HEK293 (cell line): ENCODE data around the gene RIGI.

Experiments used
- CTCF ChIA-PET: fragments of 350-600 bp; formaldehyde crosslinking; extraction: SDS; loops from one replicate; lab custom pipeline; 2021; ENCODE audit warnings: antibody characterized with exemption; lab: Yijun Ruan, JAX
- POLR2A ChIA-PET: fragments of 300-600 bp; formaldehyde crosslinking; extraction: SDS; loops from one replicate; lab custom pipeline; 2020; ENCODE audit warnings: antibody characterized with exemption, inconsistent platforms; lab: Yijun Ruan, JAX
- H3K27ac ChIP-seq: fragments of 200-500 bp; sonication (Bioruptor generic); 2 replicates; pipeline ENCODE4 v1.5.1; 2014; ENCODE audit warnings: low read depth, low read length, control low read depth, inconsistent platforms; ENCODE audit errors: extremely low read depth
- H3K36me3 ChIP-seq, 2 experiments: fragments of 200-500 bp in 1 of 2; sonication (Bioruptor generic) in 1 of 2; 1 replicate in 1 of 2; 2 replicates in 1 of 2; pipeline ENCODE4 v1.5.1; 2014 to 2017; ENCODE audit warnings: inconsistent platforms in 2 of 2, low read length in 2 of 2; ENCODE audit not compliant: control insufficient read depth in 2 of 2, insufficient read depth in 1 of 2
- H3K4me1 ChIP-seq: fragments of 200-500 bp; sonication (Bioruptor generic); 2 replicates; pipeline ENCODE4 v1.5.1; 2014; ENCODE audit warnings: mild to moderate bottlenecking, low read length, inconsistent platforms; ENCODE audit not compliant: control insufficient read depth, insufficient read depth
- H3K4me3 ChIP-seq: 2 replicates; pipeline ENCODE4 v1.5.1; 2011; ENCODE audit warnings: low read depth, mild to moderate bottlenecking, control low read depth, low read length, moderate library complexity
- H3K9me3 ChIP-seq: fragments of 200-500 bp; sonication (Bioruptor generic); 2 replicates; pipeline ENCODE4 v1.5.1; 2014; ENCODE audit warnings: low read depth, low read length, inconsistent platforms; ENCODE audit not compliant: control insufficient read depth, insufficient read depth
- BCL11A ChIP-seq: fragments of 450-650 bp; formaldehyde crosslinking; IDR thresholded peaks from 2 replicates; pipeline ENCODE4 v1.5.1; 2016; ENCODE audit warnings: low read depth, missing biosample characterization, missing genetic modification characterization
- GLI4 ChIP-seq: fragments of 450-650 bp; formaldehyde crosslinking; IDR thresholded peaks from 2 replicates; pipeline ENCODE4 v1.5.1; 2016; ENCODE audit warnings: missing biosample characterization, missing genetic modification characterization
- IKZF3 ChIP-seq: fragments of 450-650 bp; IDR thresholded peaks from 2 replicates; pipeline ENCODE4 v1.5.0; 2018; ENCODE audit warnings: missing biosample characterization, mild to moderate bottlenecking, missing genetic modification characterization, moderate library complexity
- MZF1 ChIP-seq: fragments of 450-650 bp; formaldehyde crosslinking; IDR thresholded peaks from 2 replicates; pipeline ENCODE4 v1.5.1; 2017; ENCODE audit warnings: missing biosample characterization, missing genetic modification characterization, borderline replicate concordance
- RBAK ChIP-seq: fragments of 450-650 bp; formaldehyde crosslinking; IDR thresholded peaks from 2 replicates; pipeline ENCODE4 v1.5.1; 2016; ENCODE audit warnings: missing biosample characterization, missing genetic modification characterization
- SCRT1 ChIP-seq: fragments of 450-650 bp; formaldehyde crosslinking; IDR thresholded peaks from 2 replicates; pipeline ENCODE4 v1.5.1; 2016; ENCODE audit warnings: missing biosample characterization, missing genetic modification characterization, borderline replicate concordance
- SCRT2 ChIP-seq: fragments of 450-650 bp; formaldehyde crosslinking; IDR thresholded peaks from 2 replicates; pipeline ENCODE4 v1.5.1; 2016; ENCODE audit warnings: missing biosample characterization, missing genetic modification characterization
- SP3 ChIP-seq: fragments of 450-650 bp; formaldehyde crosslinking; IDR thresholded peaks from 2 replicates; pipeline ENCODE4 v1.5.1; 2016; ENCODE audit warnings: missing biosample characterization, missing genetic modification characterization
- SP7 ChIP-seq: fragments of 450-650 bp; formaldehyde crosslinking; IDR thresholded peaks from 2 replicates; pipeline ENCODE4 v1.5.1; 2016; ENCODE audit warnings: missing biosample characterization, missing genetic modification characterization
- ZBTB20 ChIP-seq: fragments of 450-650 bp; formaldehyde crosslinking; IDR thresholded peaks from 2 replicates; pipeline ENCODE4 v1.5.1; 2016; ENCODE audit warnings: missing biosample characterization, missing genetic modification characterization
- ZFP69B ChIP-seq: fragments of 450-650 bp; formaldehyde crosslinking; IDR thresholded peaks from 2 replicates; pipeline ENCODE4 v1.5.1; 2016; ENCODE audit warnings: missing biosample characterization, missing genetic modification characterization
- ZNF138 ChIP-seq: fragments of 450-650 bp; formaldehyde crosslinking; IDR thresholded peaks from 2 replicates; pipeline ENCODE4 v1.5.1; 2016; ENCODE audit warnings: missing biosample characterization, missing genetic modification characterization, borderline replicate concordance
- ZNF146 ChIP-seq: fragments of 450-650 bp; formaldehyde crosslinking; IDR thresholded peaks from 2 replicates; pipeline ENCODE4 v1.5.1; 2016; ENCODE audit warnings: missing biosample characterization, missing genetic modification characterization
- ZNF155 ChIP-seq: fragments of 450-650 bp; formaldehyde crosslinking; IDR thresholded peaks from 2 replicates; pipeline ENCODE4 v1.5.1; 2016; ENCODE audit warnings: missing biosample characterization, missing genetic modification characterization
- ZNF174 ChIP-seq: fragments of 450-650 bp; formaldehyde crosslinking; IDR thresholded peaks from 2 replicates; pipeline ENCODE4 v1.5.0; 2017; ENCODE audit warnings: missing biosample characterization, mild to moderate bottlenecking, missing genetic modification characterization
- ZNF184 ChIP-seq: fragments of 450-650 bp; IDR thresholded peaks from 2 replicates; pipeline ENCODE4 v1.5.1; 2018; ENCODE audit warnings: missing biosample characterization, mild to moderate bottlenecking, missing genetic modification characterization
- ZNF350 ChIP-seq: fragments of 450-650 bp; formaldehyde crosslinking; IDR thresholded peaks from 2 replicates; pipeline ENCODE4 v1.5.0; 2017; ENCODE audit warnings: missing biosample characterization, mild to moderate bottlenecking, missing genetic modification characterization
- ZNF423 ChIP-seq: fragments of 450-650 bp; formaldehyde crosslinking; IDR thresholded peaks from 2 replicates; pipeline ENCODE4 v1.5.1; 2016; ENCODE audit warnings: missing biosample characterization, missing genetic modification characterization
- ZNF514 ChIP-seq: fragments of 450-650 bp; formaldehyde crosslinking; IDR thresholded peaks from 2 replicates; pipeline ENCODE4 v1.5.1; 2016; ENCODE audit warnings: missing biosample characterization, missing genetic modification characterization
- ZNF544 ChIP-seq: fragments of 450-650 bp; formaldehyde crosslinking; IDR thresholded peaks from 2 replicates; pipeline ENCODE4 v1.5.0; 2017; ENCODE audit warnings: missing biosample characterization, missing genetic modification characterization
- ZNF558 ChIP-seq: fragments of 450-650 bp; formaldehyde crosslinking; IDR thresholded peaks from 2 replicates; pipeline ENCODE4 v1.5.1; 2016; ENCODE audit warnings: missing biosample characterization, missing genetic modification characterization
- ZNF571 ChIP-seq: fragments of 450-650 bp; formaldehyde crosslinking; IDR thresholded peaks from 2 replicates; pipeline ENCODE4 v1.5.0; 2017; ENCODE audit warnings: missing biosample characterization, missing genetic modification characterization
- ZNF623 ChIP-seq: fragments of 450-650 bp; formaldehyde crosslinking; IDR thresholded peaks from 2 replicates; pipeline ENCODE4 v1.5.1; 2016; ENCODE audit warnings: missing biosample characterization, missing genetic modification characterization
- ZNF677 ChIP-seq: fragments of 450-650 bp; IDR thresholded peaks from 2 replicates; pipeline ENCODE4 v1.5.0; 2018; ENCODE audit warnings: missing biosample characterization, mild to moderate bottlenecking, missing genetic modification characterization, moderate library complexity
- ZNF776 ChIP-seq: fragments of 450-650 bp; formaldehyde crosslinking; IDR thresholded peaks from 2 replicates; pipeline ENCODE4 v1.5.0; 2017; ENCODE audit warnings: missing biosample characterization, missing genetic modification characterization, borderline replicate concordance
- ZNF792 ChIP-seq: fragments of 450-650 bp; formaldehyde crosslinking; IDR thresholded peaks from 2 replicates; pipeline ENCODE4 v1.5.1; 2016; ENCODE audit warnings: missing biosample characterization, missing genetic modification characterization
- TF ChIP-seq, protein P1 (sequence below): fragments of 450-650 bp; formaldehyde crosslinking; IDR thresholded peaks from 2 replicates; pipeline ENCODE4 v1.5.1; 2017; ENCODE audit warnings: missing biosample characterization, missing genetic modification characterization
- TF ChIP-seq, protein P2 (sequence below): fragments of 450-650 bp; formaldehyde crosslinking; IDR thresholded peaks from 2 replicates; pipeline ENCODE4 v1.5.1; 2016; ENCODE audit warnings: missing biosample characterization, missing genetic modification characterization
- TF ChIP-seq, protein P3 (sequence below): fragments of 450-650 bp; formaldehyde crosslinking; IDR thresholded peaks from 2 replicates; pipeline ENCODE4 v1.5.1; 2017; ENCODE audit warnings: missing biosample characterization, mild to moderate bottlenecking, missing genetic modification characterization, moderate library complexity
- TF ChIP-seq, protein P4 (sequence below): fragments of 450-650 bp; formaldehyde crosslinking; IDR thresholded peaks from 2 replicates; pipeline ENCODE4 v1.5.1; 2016; ENCODE audit warnings: missing biosample characterization, missing genetic modification characterization
- TF ChIP-seq, protein P5 (sequence below): fragments of 450-650 bp; formaldehyde crosslinking; IDR thresholded peaks from 2 replicates; pipeline ENCODE4 v1.5.1; 2016; ENCODE audit warnings: missing biosample characterization, missing genetic modification characterization

RIGI gene

DNA sequence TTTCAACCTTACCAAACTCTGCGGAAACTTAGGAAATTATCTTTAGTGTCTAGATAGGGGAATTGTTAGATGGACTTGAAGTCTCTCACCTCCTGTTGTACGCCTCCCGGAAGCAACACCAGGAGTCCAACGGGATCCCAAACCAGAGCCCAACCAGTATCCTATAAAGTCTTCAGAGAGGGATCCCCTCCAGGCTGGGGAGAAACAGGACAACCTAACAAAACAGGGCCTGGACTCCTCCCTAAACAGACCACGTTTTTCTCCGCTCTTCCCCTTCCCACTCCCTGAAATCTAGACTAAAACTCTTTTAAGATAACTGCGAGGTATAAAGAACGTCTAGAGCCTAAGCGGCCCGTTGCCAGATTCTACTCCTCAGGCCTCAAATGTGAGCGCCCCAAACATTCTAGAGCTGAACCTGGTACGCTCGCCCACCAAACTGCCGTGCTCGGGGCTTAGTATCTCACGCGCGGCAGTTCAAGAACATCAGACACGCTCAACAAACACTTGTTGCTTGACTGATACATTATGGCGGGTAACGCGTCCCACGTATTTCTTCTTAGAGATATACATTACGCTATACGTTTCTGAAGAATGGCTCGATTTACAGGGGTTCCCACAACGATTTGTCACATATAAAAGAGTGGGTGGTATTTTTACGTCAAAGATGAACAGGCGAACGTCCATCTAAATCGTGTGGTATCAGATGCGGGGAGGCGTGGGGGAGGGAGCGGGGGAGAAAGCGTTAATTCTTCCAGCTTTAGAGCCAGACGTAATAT is 25.5 kb upstream of the RIGI start:
- peaks cover 0 to 18% of the 10 kb centered on the region in 2 experiments; a peak in 2 of 3 replicates for H3K36me3 ChIP-seq
- H3K27ac ChIP-seq: peak overlapping the region; percentile 91
- 0 out of 2 replicates have a peak, but pooled peaks cover 4% of the 10 kb centered on the region for H3K4me1 ChIP-seq
- ChIA-PET POLR2A (interaction anchor here (0.6 to 3.4 kb wide), 17 partner anchors 14 to 474 kb away, joined by 3 to 36 read pairs (median 5); partner anchors contain the start of genes ACO1, DNAJA1 and RIGI), CTCF (interaction anchor here (0.6 to 7.4 kb wide), 11 partner anchors 8 to 173 kb away, joined by 3 to 44 read pairs (median 4); partner anchors contain the start of gene RIGI)
- no peaks in the 10 kb centered on the region for H3K9me3 ChIP-seq
- H3K4me3 ChIP-seq: peak overlapping the region; percentile 84
- no peak for TF ChIP-seq ZNF350 (tag by site-specific recombination)
- TF ChIP-seq RBAK: no peak
- TF ChIP-seq ZNF792 (tag by site-specific recombination): no peak
- TF ChIP-seq, protein P1, sequence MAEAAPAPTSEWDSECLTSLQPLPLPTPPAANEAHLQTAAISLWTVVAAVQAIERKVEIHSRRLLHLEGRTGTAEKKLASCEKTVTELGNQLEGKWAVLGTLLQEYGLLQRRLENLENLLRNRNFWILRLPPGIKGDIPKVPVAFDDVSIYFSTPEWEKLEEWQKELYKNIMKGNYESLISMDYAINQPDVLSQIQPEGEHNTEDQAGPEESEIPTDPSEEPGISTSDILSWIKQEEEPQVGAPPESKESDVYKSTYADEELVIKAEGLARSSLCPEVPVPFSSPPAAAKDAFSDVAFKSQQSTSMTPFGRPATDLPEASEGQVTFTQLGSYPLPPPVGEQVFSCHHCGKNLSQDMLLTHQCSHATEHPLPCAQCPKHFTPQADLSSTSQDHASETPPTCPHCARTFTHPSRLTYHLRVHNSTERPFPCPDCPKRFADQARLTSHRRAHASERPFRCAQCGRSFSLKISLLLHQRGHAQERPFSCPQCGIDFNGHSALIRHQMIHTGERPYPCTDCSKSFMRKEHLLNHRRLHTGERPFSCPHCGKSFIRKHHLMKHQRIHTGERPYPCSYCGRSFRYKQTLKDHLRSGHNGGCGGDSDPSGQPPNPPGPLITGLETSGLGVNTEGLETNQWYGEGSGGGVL: no peak
- TF ChIP-seq, protein P2, sequence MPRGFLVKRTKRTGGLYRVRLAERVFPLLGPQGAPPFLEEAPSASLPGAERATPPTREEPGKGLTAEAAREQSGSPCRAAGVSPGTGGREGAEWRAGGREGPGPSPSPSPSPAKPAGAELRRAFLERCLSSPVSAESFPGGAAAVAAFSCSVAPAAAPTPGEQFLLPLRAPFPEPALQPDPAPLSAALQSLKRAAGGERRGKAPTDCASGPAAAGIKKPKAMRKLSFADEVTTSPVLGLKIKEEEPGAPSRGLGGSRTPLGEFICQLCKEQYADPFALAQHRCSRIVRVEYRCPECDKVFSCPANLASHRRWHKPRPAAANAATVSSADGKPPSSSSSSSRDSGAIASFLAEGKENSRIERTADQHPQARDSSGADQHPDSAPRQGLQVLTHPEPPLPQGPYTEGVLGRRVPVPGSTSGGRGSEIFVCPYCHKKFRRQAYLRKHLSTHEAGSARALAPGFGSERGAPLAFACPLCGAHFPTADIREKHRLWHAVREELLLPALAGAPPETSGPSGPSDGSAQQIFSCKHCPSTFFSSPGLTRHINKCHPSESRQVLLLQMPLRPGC: no peak
- no peak for TF ChIP-seq ZNF155 (tag by site-specific recombination)
- TF ChIP-seq SP3 (tag by site-specific recombination): no peak
- no peak for TF ChIP-seq ZNF138 (tag by site-specific recombination)
- TF ChIP-seq ZNF174 (tag by site-specific recombination): no peak
- TF ChIP-seq SCRT2 (tag by site-specific recombination): peak; percentile 99
- TF ChIP-seq SCRT1 (tag by site-specific recombination): peak; percentile 89
- TF ChIP-seq ZNF544 (tag by site-specific recombination): no peak
- TF ChIP-seq, protein P3, sequence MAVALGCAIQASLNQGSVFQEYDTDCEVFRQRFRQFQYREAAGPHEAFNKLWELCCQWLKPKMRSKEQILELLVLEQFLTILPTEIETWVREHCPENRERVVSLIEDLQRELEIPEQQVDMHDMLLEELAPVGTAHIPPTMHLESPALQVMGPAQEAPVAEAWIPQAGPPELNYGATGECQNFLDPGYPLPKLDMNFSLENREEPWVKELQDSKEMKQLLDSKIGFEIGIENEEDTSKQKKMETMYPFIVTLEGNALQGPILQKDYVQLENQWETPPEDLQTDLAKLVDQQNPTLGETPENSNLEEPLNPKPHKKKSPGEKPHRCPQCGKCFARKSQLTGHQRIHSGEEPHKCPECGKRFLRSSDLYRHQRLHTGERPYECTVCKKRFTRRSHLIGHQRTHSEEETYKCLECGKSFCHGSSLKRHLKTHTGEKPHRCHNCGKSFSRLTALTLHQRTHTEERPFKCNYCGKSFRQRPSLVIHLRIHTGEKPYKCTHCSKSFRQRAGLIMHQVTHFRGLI: peak; percentile 99
- no peak for TF ChIP-seq ZNF184 (tag by site-specific recombination)
- TF ChIP-seq ZNF571 (tag by site-specific recombination): no peak
- 0 out of 2 replicates have a peak, but pooled peaks have one; percentile 58 for TF ChIP-seq IKZF3 (tag by site-specific recombination)
- TF ChIP-seq ZNF623 (tag by site-specific recombination): no peak
- TF ChIP-seq ZFP69B (tag by site-specific recombination): no peak
- no peak for TF ChIP-seq ZNF146 (tag by site-specific recombination)
- TF ChIP-seq ZNF776 (tag by site-specific recombination): no peak
- peak; percentile 11 for TF ChIP-seq MZF1
- no peak for TF ChIP-seq ZNF423 (tag by site-specific recombination)
- no peak for TF ChIP-seq ZBTB20
- no peak for TF ChIP-seq ZNF558 (tag by site-specific recombination)
- no peak for TF ChIP-seq ZNF677
- TF ChIP-seq, protein P4, sequence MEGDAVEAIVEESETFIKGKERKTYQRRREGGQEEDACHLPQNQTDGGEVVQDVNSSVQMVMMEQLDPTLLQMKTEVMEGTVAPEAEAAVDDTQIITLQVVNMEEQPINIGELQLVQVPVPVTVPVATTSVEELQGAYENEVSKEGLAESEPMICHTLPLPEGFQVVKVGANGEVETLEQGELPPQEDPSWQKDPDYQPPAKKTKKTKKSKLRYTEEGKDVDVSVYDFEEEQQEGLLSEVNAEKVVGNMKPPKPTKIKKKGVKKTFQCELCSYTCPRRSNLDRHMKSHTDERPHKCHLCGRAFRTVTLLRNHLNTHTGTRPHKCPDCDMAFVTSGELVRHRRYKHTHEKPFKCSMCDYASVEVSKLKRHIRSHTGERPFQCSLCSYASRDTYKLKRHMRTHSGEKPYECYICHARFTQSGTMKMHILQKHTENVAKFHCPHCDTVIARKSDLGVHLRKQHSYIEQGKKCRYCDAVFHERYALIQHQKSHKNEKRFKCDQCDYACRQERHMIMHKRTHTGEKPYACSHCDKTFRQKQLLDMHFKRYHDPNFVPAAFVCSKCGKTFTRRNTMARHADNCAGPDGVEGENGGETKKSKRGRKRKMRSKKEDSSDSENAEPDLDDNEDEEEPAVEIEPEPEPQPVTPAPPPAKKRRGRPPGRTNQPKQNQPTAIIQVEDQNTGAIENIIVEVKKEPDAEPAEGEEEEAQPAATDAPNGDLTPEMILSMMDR (tag by site-specific recombination): no peak
- TF ChIP-seq, protein P5, sequence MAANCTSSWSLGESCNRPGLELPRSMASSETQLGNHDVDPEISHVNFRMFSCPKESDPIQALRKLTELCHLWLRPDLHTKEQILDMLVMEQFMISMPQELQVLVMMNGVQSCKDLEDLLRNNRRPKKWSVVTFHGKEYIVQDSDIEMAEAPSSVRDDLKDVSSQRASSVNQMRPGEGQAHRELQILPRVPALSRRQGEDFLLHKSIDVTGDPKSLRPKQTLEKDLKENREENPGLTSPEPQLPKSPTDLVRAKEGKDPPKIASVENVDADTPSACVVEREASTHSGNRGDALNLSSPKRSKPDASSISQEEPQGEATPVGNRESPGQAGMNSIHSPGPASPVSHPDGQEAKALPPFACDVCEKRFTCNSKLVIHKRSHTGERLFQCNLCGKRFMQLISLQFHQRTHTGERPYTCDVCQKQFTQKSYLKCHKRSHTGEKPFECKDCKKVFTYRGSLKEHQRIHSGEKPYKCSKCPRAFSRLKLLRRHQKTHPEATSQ (tag by site-specific recombination): no peak
- no peak for TF ChIP-seq BCL11A
- no peak for TF ChIP-seq GLI4
- TF ChIP-seq ZNF514 (tag by site-specific recombination): no peak
- no peak for TF ChIP-seq SP7 (tag by site-specific recombination)
